Colonic mucosa (tissue), 4 donors: ENCODE measurements around the gene MOCOS. TPM values are rescaled to one million over a fixed set of nuclear protein-coding genes. Genes with fewer than 3 reads are reported as not detected.

Source experiments
- DNase-seq: peaks from one replicate; pipeline ENCODE4 v3.0.0-alpha.2; 2020
- H3K27ac ChIP-seq: fragments of 200-600 bp; one replicate; pipeline ENCODE4 v1.8.0; 2021
- H3K27me3 ChIP-seq: fragments of 200-600 bp; one replicate; pipeline ENCODE4 v1.8.0; 2021
- H3K36me3 ChIP-seq: fragments of 200-600 bp; one replicate; pipeline ENCODE4 v1.8.0; 2021
- H3K4me1 ChIP-seq: fragments of 200-600 bp; one replicate; pipeline ENCODE4 v1.8.0; 2021; ENCODE audit warnings: mild to moderate bottlenecking
- H3K4me3 ChIP-seq: fragments of 200-600 bp; one replicate; pipeline ENCODE4 v1.8.0; 2021
- H3K9ac ChIP-seq, 2 donors: one replicate each; pipeline ENCODE4 v1.7.0; 2013; ENCODE audit warnings: control low read depth in 2 of 2, low read depth in 2 of 2, low read length in 2 of 2
- H3K9me3 ChIP-seq: fragments of 200-600 bp; one replicate; pipeline ENCODE4 v1.8.0; 2021
- intact Hi-C: fragments of 100-400 bp; cut with DNase I; formaldehyde crosslinking; loops from one replicate; pipeline ENCODE4 v1.14.1; 2022
- total RNA-seq, 2 donors: library from RNA; stranded (reverse); fragmentation: NEBNext Ultra II Directional in 1 of 2; extraction: Animal tissue kit (Norgen Biotek cat#: 25700) in 1 of 2; gene quantifications; one replicate each; pipeline ENCODE4 v1.2.1, GENCODE V29; 2021
- TF ChIP-seq, protein P1 (sequence below): fragments of 200-600 bp; IDR thresholded peaks from one replicate; pipeline ENCODE4 v1.8.0; 2022; ENCODE audit warnings: antibody characterized with exemption, mild to moderate bottlenecking
- donor health status: healthy.
- donor health status: DM: no; HTN: no; CAD: no.
- donor health status: DM: no; HTN: no; CAD: no.

The MOCOS gene
- total RNA-seq, 2 donors from 2014 or later: 6.8 to 10.0 TPM

DNA sequence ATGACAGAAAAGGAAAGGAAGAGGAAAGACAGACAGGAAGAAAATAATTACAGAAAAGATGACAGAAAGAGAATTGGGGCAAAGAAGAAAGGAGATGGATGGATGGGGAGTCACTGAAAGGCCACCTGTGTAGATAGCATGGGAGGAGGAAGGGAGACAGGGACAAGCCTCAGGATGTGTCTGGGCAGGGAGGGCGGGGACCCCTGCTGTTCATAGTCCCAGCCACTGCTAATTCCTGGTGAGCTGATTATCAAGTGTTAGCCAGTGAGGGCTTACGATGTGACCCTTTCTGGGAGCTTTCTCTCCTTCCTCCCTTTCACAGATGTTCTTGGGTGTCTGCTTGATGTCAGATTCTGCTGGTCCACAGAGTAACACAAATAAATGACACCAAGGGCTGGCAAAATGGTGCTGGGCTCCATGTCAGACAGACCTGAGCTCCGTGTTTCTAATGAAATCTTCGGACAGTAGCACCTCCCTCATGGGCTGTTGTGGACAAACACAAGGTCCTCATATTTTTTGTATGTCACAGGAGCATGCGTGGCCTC lies 123.8 kb downstream of the MOCOS start:
- Histone ChIP-seq H3K4me3 (no peak overlapping the region), H3K9ac (no peak overlapping the region), H3K4me1 (no peaks in the 10 kb centered on the region), H3K9me3 (no peaks in the 10 kb centered on the region), H3K27ac (no peak overlapping the region), H3K27me3 (no peaks in the 10 kb centered on the region), H3K36me3 (no peaks in the 10 kb centered on the region)
- intact Hi-C loops: no loop called here
- no peak for DNase-seq
- TF ChIP-seq, protein P1, sequence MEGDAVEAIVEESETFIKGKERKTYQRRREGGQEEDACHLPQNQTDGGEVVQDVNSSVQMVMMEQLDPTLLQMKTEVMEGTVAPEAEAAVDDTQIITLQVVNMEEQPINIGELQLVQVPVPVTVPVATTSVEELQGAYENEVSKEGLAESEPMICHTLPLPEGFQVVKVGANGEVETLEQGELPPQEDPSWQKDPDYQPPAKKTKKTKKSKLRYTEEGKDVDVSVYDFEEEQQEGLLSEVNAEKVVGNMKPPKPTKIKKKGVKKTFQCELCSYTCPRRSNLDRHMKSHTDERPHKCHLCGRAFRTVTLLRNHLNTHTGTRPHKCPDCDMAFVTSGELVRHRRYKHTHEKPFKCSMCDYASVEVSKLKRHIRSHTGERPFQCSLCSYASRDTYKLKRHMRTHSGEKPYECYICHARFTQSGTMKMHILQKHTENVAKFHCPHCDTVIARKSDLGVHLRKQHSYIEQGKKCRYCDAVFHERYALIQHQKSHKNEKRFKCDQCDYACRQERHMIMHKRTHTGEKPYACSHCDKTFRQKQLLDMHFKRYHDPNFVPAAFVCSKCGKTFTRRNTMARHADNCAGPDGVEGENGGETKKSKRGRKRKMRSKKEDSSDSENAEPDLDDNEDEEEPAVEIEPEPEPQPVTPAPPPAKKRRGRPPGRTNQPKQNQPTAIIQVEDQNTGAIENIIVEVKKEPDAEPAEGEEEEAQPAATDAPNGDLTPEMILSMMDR: no peak

DNA sequence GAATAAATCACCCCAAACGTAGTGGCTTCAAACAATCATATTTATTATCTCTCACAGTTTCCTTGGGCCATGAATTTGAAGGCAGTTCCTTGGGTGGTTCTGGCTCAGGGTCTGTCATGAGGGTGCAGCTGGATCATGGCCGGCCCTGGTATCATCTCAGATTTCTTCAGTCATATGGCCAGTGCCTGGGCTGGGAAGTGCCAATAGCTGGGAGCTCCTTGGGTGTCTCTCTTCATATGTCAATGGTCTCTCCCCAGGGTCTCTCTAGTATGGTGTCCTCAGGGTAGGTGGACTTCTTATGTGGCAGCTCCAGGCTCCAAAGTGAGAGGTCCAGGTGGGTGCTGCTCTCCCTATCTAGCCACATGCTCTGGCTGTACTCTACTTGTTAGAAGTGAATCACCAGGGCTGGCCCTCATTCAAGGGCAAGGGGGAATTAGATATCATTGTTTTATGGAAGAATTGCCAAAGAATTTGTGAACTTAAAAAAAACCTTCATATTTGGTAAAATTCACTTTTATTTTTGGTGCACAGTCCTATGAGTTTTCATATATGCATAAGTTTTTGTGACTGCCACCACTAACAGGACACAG lies 125.6 kb downstream of the MOCOS start:
- no peak overlapping the region for H3K9ac ChIP-seq
- no peak overlapping the region for H3K4me3 ChIP-seq
- H3K36me3 ChIP-seq: no peaks in the 10 kb centered on the region
- no peaks in the 10 kb centered on the region for H3K27me3 ChIP-seq
- TF ChIP-seq, protein P1: no peak
- no peak for DNase-seq
- no peaks in the 10 kb centered on the region for H3K4me1 ChIP-seq
- intact Hi-C loops: no loop called here
- H3K27ac ChIP-seq: no peak overlapping the region
- H3K9me3 ChIP-seq: no peaks in the 10 kb centered on the region

DNA sequence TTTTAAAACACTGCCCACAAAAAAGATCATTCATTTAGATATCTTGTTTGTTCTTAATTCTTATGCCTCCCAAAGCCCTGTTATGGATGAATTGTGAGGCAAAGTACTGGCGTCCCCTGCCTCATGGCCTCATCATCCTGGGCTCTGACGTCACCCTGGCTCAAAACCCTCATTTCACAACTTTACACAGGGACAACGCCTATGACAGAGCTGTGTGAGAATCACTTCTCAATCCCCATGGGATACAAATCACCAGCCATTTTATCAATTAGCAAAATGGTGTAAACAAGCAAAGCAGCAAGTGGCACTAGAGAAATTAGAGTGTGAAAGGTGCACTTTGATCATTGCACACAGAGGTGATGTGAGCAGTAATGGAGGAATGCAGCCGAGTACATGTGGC lies 126.8 kb downstream of the MOCOS start:
- no peak overlapping the region for H3K9ac ChIP-seq
- TF ChIP-seq, protein P1: no peak
- H3K27ac ChIP-seq: no peak overlapping the region
- no peaks in the 10 kb centered on the region for H3K4me1 ChIP-seq
- no peaks in the 10 kb centered on the region for H3K36me3 ChIP-seq
- H3K9me3 ChIP-seq: no peaks in the 10 kb centered on the region
- intact Hi-C loops: no loop called here
- DNase-seq: no peak
- no peak overlapping the region for H3K4me3 ChIP-seq
- H3K27me3 ChIP-seq: no peaks in the 10 kb centered on the region

DNA sequence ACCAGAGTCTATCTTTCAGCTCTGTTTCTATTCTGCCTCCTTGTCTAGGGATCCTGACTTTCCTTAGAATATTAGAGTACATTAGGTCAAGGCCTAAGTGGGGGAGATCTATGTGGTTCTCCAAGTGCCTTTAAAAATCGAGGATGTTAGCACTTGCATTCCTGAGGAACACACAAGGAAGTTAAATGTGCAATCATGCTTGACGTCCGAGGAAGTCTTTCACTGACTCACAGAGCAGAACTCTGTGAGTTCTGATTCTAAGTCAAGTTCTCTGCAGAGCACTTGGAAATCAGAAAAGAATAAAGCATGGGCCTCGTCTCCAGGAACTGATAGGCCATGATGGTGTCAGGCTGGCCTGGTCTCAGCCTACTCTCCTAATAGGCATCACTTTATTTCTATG lies 127.5 kb downstream of the MOCOS start:
- Histone ChIP-seq H3K27me3 (no peaks in the 10 kb centered on the region), H3K27ac (no peak overlapping the region), H3K4me3 (no peak overlapping the region), H3K9ac (no peak overlapping the region), H3K4me1 (no peaks in the 10 kb centered on the region), H3K36me3 (no peaks in the 10 kb centered on the region), H3K9me3 (no peaks in the 10 kb centered on the region)
- TF ChIP-seq, protein P1: no peak
- intact Hi-C loops: no loop called here
- DNase-seq: no peak

DNA sequence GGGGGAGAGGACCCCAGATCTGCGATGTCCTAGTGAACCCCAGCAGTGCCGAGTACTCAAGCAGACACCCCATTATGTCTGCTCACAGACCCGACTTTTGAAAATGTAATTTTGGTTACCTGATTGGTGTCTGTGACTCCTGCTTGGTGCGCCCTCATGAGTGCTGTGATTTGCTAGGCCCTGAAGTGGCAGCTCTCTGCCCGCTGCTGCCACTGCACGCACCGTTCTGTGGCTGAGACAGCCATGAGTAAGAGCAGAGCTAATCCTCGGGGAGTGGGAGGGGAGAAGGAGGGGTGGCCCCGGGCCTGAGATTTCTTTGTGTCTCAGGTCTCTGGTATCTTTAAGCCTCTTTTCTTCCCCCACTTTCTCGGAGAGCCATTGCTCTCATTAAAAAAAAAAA lies 128.4 kb downstream of the MOCOS start:
- H3K9me3 ChIP-seq: no peaks in the 10 kb centered on the region
- TF ChIP-seq, protein P1: no peak
- intact Hi-C loops: no loop called here
- H3K36me3 ChIP-seq: no peaks in the 10 kb centered on the region
- DNase-seq: no peak
- H3K27ac ChIP-seq: no peak overlapping the region
- no peaks in the 10 kb centered on the region for H3K27me3 ChIP-seq
- no peak overlapping the region for H3K4me3 ChIP-seq
- no peaks in the 10 kb centered on the region for H3K4me1 ChIP-seq
- no peak overlapping the region for H3K9ac ChIP-seq
